ENCODE measurements around the gene MYOM3. TPM values are rescaled to one million over a fixed set of nuclear protein-coding genes. Genes with fewer than 3 reads are reported as not detected.

Gene MYOM3
- total RNA-seq, 1 donor from 2014 or later, result 0.25 TPM

DNA sequence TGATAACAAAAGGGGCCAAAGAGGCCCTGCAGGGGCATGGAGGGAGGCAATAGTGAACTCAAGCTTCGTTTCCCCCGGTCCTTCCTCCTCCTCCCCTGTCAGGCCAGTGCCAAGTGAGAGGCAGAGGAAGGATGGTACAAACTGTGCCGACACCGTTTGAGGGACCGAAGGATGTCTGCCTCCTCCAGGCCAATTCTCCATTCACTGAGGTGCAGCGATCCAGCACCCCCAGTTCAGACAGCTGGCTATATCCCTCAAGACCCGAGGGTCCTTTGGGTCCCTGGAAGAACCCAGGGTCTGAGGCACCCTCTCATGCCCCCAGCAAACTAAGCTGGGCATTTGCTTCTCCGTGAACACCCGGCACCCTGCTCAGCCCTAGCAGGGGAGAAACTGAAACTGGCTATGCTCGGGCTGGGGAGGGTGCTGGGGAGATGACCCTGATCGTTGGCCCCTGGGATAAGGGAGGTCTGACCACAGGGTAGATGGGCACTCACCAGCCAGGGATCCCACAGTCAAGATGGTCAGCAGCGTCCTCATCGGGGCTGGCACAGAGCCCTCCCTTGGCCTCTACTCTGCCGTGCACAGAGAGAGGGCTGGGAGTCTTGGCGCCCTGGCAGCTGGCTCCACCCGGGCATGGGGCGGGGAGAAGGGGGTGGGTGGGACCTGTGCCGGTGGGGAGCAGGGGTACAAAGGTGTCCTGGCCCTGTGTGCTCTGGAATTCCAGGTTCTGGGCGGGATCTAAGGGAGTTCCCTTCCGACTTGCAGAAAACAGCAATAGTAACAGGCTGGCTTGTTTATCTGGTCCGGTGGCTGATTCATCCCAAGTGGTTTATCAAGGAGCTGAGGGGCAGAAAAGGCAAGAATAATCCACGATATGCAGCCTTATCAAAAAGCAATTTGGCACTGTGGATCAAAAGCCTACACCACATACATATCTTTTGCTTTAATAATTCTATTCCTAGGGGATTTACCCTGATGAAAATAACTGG, 30.9 kb upstream of the MYOM3 start, which contains the start of gene IL22RA1:
TSS of gene IL22RA1 (minus strand) at position 595 of the 989 bp plus-strand sequence. CDS start at position 537, 58 bp downstream.
- Histone ChIP-seq H3K4me3 (peak within 1 kb of the TSS; percentile 42 to 44), H3K27ac (peak within 1 kb of the TSS; percentile 66), H3K27me3 (no peaks in the 10 kb centered on the region), H3K36me3 (no peaks in the 10 kb centered on the region), H3K9me3 (no peaks in the 10 kb centered on the region), H3K4me1 (no peaks in the 10 kb centered on the region)
- intact Hi-C loops (cut with DNase I), result no loop called here
- no peak for DNase-seq (ENCODE audit: extremely low spot score in 2 of 2)
- TF ChIP-seq, protein P1, sequence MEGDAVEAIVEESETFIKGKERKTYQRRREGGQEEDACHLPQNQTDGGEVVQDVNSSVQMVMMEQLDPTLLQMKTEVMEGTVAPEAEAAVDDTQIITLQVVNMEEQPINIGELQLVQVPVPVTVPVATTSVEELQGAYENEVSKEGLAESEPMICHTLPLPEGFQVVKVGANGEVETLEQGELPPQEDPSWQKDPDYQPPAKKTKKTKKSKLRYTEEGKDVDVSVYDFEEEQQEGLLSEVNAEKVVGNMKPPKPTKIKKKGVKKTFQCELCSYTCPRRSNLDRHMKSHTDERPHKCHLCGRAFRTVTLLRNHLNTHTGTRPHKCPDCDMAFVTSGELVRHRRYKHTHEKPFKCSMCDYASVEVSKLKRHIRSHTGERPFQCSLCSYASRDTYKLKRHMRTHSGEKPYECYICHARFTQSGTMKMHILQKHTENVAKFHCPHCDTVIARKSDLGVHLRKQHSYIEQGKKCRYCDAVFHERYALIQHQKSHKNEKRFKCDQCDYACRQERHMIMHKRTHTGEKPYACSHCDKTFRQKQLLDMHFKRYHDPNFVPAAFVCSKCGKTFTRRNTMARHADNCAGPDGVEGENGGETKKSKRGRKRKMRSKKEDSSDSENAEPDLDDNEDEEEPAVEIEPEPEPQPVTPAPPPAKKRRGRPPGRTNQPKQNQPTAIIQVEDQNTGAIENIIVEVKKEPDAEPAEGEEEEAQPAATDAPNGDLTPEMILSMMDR (IDR thresholded peaks at IDR 0.05), result no peak
- no peak for TF ChIP-seq POLR2A (IDR thresholded peaks at IDR 0.05)
- TF ChIP-seq POLR2AphosphoS5 (IDR thresholded peaks at IDR 0.05; ENCODE audit: insufficient read depth in 1 of 2, low read depth in 1 of 2), result no peak

DNA sequence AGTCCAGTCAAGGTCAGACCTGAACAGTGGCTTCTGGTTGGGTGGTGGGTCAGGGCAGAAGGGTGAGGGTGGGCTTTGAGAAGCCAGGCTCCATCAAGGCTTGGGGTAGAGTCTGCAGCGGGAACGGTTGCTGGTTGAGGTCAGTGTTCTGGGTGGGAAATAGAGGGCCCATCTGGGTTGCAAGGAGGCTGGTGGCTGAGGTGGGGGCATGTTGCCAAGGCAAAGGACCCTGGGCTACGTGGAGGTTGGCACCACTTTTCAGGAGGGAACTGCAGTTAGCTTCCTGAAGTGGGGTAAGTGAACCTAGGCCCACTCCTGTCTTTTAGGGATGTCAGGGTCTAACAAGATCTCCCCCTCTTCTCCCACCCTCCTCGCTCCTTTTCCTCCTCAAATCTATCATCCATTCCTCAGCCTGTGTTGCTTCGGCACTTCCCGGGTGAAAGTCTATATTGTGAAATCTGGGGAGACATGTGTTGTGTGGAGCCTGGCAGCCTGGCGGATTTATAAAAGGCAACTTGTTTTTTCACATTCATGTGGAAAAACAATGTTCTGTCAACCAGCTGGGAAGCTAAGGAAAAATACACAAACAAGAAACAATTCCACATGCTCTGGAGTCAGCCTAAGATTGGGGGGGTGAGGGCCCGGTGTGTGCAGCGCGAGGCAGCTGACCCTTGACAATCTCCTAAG, 29.5 kb upstream of the MYOM3 start:
- DNase-seq (ENCODE audit: extremely low spot score in 2 of 2), result no peak
- H3K9me3 ChIP-seq, result no peaks in the 10 kb centered on the region
- intact Hi-C loops (cut with DNase I), result no loop called here
- H3K4me3 ChIP-seq, result no peak overlapping the region
- no peaks in the 10 kb centered on the region for H3K4me1 ChIP-seq
- H3K36me3 ChIP-seq, result no peaks in the 10 kb centered on the region
- H3K27ac ChIP-seq, result no peak overlapping the region
- no peaks in the 10 kb centered on the region for H3K27me3 ChIP-seq
- TF ChIP-seq, protein P1 (IDR thresholded peaks at IDR 0.05), result no peak
- no peak for TF ChIP-seq POLR2A (IDR thresholded peaks at IDR 0.05)

DNA sequence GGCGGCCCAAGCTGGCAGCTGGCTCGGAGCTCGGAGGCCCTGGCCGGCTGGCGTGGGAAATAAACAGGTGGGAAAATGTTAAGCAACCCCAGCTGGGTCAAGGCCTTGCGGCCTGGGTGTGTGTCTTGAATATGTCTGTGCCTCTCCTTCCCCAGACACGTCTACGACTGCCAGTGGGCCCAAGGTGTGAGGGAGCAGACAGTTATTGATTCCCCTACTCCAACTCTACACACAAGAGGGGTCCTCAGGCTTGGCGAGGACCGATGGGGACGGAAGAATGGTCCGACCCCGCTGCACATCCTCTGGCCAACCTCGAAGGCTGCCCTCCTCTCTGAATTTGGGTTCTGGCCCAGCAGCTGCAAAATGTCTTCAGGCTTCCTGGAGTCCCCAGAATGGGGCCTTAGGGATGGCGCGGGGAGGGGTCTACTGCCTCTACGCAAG, 28.8 kb upstream of the MYOM3 start:
- Histone ChIP-seq H3K27ac (no peak overlapping the region), H3K27me3 (no peaks in the 10 kb centered on the region), H3K36me3 (no peaks in the 10 kb centered on the region), H3K4me1 (no peaks in the 10 kb centered on the region), H3K4me3 (no peak overlapping the region), H3K9me3 (no peaks in the 10 kb centered on the region)
- TF ChIP-seq POLR2AphosphoS5 (IDR thresholded peaks at IDR 0.05; ENCODE audit: insufficient read depth in 1 of 2, low read depth in 1 of 2) (no peak), POLR2A (IDR thresholded peaks at IDR 0.05) (no peak)
- TF ChIP-seq, protein P1 (IDR thresholded peaks at IDR 0.05), result no peak
- DNase-seq (ENCODE audit: extremely low spot score in 2 of 2), result no peak
- intact Hi-C loops (cut with DNase I), result no loop called here

DNA sequence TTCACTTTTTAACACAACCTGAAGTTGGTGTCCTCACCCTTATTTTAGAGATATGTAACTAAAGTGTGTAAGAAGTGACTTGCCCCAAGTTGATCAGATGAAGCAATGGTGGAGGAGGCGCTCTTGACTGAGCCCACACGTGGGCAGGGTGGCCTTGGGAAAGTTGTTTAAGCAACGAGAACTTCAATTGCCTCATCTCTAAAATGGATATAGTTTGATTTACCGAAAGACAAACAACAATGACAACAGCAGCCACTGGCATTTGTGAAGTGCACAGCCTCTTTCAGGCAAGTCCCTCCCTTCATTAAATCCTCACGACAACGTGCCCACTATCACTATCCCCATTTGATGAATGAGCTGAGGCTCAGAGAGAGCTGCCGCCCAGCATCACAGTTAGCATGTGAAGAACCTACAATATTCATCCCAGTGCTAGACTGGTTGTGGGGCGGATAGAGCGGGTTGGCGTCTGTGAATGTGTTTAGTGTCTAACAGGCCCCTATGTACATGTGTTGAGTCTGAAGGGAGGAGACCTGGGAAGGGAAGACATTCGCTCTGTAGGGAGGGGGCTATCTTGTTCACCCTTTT, 28.0 kb upstream of the MYOM3 start:
- TF ChIP-seq, protein P1 (IDR thresholded peaks at IDR 0.05), result no peak
- no peak for TF ChIP-seq POLR2A (IDR thresholded peaks at IDR 0.05)
- TF ChIP-seq POLR2AphosphoS5 (IDR thresholded peaks at IDR 0.05; ENCODE audit: insufficient read depth in 1 of 2, low read depth in 1 of 2), result no peak
- Histone ChIP-seq H3K9me3 (no peaks in the 10 kb centered on the region), H3K36me3 (no peaks in the 10 kb centered on the region), H3K4me1 (no peaks in the 10 kb centered on the region), H3K4me3 (no peak overlapping the region), H3K27ac (no peak overlapping the region), H3K27me3 (no peaks in the 10 kb centered on the region)
- DNase-seq (ENCODE audit: extremely low spot score in 2 of 2), result no peak
- intact Hi-C loops (cut with DNase I), result no loop called here

All from vagina (tissue), 2 donors.